Measurements from ENCODE around the gene PTTG1IP.

PTTG1IP gene

GRCh38 chr21:44869781-44870747, 3.4 kb downstream of the PTTG1IP start:
- no peaks in the 10 kb centered on the region for H3K9me3 Mint-ChIP-seq
- peaks cover 84% of the 10 kb centered on the region for H3K4me1 Mint-ChIP-seq
- DNase-seq: no peak
- no peak for ATAC-seq
- H3K27ac Mint-ChIP-seq: no peak overlapping the region
- no peaks in the 10 kb centered on the region for H3K27me3 Mint-ChIP-seq
- H3K4me3 Mint-ChIP-seq: peak overlapping the region; percentile 6 to 63

- H3K4me3 Mint-ChIP-seq: peak overlapping the region; percentile 80 to 86
- peak overlapping the region; percentile 73 to 96 for H3K27ac Mint-ChIP-seq
- no peaks in the 10 kb centered on the region for H3K27me3 Mint-ChIP-seq
- no peak for DNase-seq
- peaks cover 83% of the 10 kb centered on the region for H3K4me1 Mint-ChIP-seq
- no peak for ATAC-seq
- no peaks in the 10 kb centered on the region for H3K9me3 Mint-ChIP-seq
These were observed 4.8 kb downstream of the PTTG1IP start for GRCh38 chr21:44868707-44869106.

GRCh38 chr21:44867999-44868700, 5.3 kb downstream of the PTTG1IP start:
- peaks cover 89% of the 10 kb centered on the region for H3K4me1 Mint-ChIP-seq
- ATAC-seq: peak; percentile 81
- H3K27me3 Mint-ChIP-seq: no peaks in the 10 kb centered on the region
- peak in 1 of 2 donors; percentile 63 for DNase-seq
- no peaks in the 10 kb centered on the region for H3K9me3 Mint-ChIP-seq
- peak overlapping the region; percentile 73 to 96 for H3K27ac Mint-ChIP-seq
- H3K4me3 Mint-ChIP-seq: peak overlapping the region; percentile 80 to 86

- H3K9me3 Mint-ChIP-seq: no peaks in the 10 kb centered on the region
- H3K27me3 Mint-ChIP-seq: no peaks in the 10 kb centered on the region
- H3K4me3 Mint-ChIP-seq: peak overlapping the region; percentile 54 to 86
- DNase-seq: no peak
- no peak overlapping the region for H3K27ac Mint-ChIP-seq
- H3K4me1 Mint-ChIP-seq: peaks cover 87% of the 10 kb centered on the region
- no peak for ATAC-seq
These were observed 6.0 kb downstream of the PTTG1IP start for GRCh38 chr21:44867464-44867863.

GRCh38 chr21:44866780-44867179, 6.7 kb downstream of the PTTG1IP start:
- peaks cover 84% of the 10 kb centered on the region for H3K4me1 Mint-ChIP-seq

GRCh38 chr21:44865561-44866280, 7.8 kb downstream of the PTTG1IP start:
- Mint-ChIP-seq H3K9me3 (no peaks in the 10 kb centered on the region), H3K27me3 (no peaks in the 10 kb centered on the region), H3K27ac (peak overlapping the region; percentile 87 to 96), H3K4me1 (peaks cover 84% of the 10 kb centered on the region), H3K4me3 (peak overlapping the region; percentile 50 to 65)
- DNase-seq (no peak), ATAC-seq (peak; percentile 78)

More at GRCh38 chr21:44866780-44867179, 6.7 kb downstream of the PTTG1IP start:
- Mint-ChIP-seq H3K27me3 (no peaks in the 10 kb centered on the region), H3K27ac (peak overlapping the region in 1 of 2 donors; percentile 86), H3K4me3 (peak overlapping the region; percentile 50), H3K9me3 (no peaks in the 10 kb centered on the region)
- DNase-seq: no peak
- ATAC-seq: no peak

DNA sequence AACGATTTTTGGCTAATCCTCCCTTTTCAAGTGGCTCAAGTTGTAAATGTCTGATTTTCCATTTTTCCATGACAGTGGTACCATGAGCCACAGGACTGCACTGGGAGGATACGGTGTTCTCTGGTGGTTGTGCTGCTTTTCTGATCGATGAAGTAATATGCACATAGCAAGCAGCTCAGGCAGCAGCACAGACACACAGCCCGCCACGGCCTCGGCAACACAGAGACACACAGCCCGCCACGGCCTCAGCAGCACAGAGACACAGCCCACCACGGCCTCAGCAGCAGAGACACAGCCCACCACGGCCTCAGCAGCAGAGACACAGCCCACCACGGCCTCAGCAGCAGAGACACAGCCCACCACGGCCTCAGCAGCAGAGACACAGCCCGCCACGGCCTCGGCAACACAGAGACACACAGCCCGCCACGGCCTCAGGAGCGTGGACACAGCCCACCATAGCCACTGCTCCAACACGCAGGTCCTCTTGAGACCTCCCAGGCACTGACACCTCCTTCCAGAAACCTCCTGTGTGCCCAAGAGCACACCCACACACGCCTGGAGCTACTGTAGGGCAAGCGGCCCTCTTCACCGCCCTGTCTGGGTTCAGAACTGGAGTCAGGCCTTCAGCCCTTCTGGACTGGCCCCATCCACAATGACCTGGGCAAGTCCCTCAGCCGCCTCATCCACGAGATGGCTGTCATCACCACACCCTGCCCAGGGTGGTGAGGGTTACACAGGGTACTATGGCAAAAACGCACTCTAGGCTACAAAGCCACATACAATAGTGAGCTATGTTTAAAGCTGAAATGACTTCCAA, 10.4 kb downstream of the PTTG1IP start:
- no peaks in the 10 kb centered on the region for H3K9me3 Mint-ChIP-seq
- peak overlapping the region; percentile 27 to 44 for H3K27ac Mint-ChIP-seq
- H3K4me3 Mint-ChIP-seq: no peak overlapping the region
- no peak for DNase-seq
- H3K4me1 Mint-ChIP-seq: peaks cover 73% of the 10 kb centered on the region
- no peaks in the 10 kb centered on the region for H3K27me3 Mint-ChIP-seq
- no peak for ATAC-seq

- no peaks in the 10 kb centered on the region for H3K27me3 Mint-ChIP-seq
- H3K27ac Mint-ChIP-seq: no peak overlapping the region
- H3K4me1 Mint-ChIP-seq: peaks cover 62% of the 10 kb centered on the region
- H3K9me3 Mint-ChIP-seq: no peaks in the 10 kb centered on the region
- no peak overlapping the region for H3K4me3 Mint-ChIP-seq
- ATAC-seq (no peak), DNase-seq (no peak)
These were observed 14.7 kb downstream of the PTTG1IP start for GRCh38 chr21:44858791-44859190.

DNA sequence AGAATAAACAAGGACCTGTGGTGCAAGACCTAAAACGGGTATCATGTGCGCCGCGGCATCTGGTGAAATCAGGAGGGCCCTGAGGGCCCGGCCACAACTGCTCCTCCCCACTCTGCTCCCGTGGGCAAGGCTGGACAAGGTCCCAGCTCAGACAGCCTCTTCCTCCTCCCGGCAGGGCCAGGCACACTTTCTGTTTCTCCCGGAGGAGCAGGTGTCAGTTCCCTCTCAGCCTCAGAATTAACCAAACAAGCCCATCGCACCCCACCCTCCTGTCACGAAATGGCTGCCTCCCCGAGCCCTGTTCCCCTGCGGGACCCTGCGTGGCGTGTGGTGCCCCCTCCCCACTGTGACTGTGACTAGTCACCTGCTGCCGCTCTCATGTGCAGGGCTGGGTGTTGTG, 15.2 kb downstream of the PTTG1IP start:
- ATAC-seq: no peak
- Mint-ChIP-seq H3K9me3 (no peaks in the 10 kb centered on the region), H3K4me1 (peaks cover 62% of the 10 kb centered on the region), H3K27ac (no peak overlapping the region), H3K4me3 (no peak overlapping the region), H3K27me3 (no peaks in the 10 kb centered on the region)
- no peak for DNase-seq

DNA sequence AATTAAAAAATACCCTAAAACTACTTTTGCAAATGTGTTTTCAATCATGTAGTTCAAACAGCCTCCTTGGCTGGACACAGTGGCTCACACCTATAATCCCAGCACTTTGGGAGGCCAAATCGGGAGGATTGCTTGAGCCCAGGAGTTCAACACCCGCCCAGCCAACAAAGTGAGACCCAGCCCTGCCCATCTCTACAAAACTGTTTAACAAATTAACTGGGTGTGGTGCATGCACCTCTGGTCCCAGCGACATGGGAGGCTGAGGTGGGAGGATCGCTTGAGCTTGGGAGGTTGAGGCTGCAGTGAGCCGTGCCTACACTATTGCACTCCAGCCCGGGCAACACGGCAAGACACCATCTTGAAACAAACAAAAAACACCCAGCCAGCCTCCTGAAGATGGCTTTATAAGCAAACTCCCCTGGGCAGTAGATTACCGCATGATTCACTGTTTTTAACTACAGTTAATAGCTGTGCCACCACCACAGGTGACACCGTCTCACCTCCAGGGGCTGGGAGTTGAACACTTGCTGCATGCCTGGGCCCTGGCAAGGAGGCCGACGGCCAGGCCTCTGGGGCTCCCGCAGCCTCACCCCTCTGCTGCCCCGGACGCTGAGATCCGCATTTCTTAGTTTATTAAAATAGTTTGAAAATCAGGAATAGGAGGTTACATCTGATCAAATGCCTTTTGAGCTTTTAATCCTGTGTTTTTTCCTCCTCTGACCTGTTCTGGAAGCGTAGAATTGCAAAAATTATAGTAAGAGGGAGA, 16.2 kb downstream of the PTTG1IP start:
- H3K4me1 Mint-ChIP-seq: peaks cover 58% of the 10 kb centered on the region
- H3K9me3 Mint-ChIP-seq: no peaks in the 10 kb centered on the region
- peak overlapping the region in 1 of 2 donors; percentile 7 for H3K27ac Mint-ChIP-seq
- ATAC-seq (no peak), DNase-seq (no peak)
- H3K27me3 Mint-ChIP-seq: no peaks in the 10 kb centered on the region
- H3K4me3 Mint-ChIP-seq: no peak overlapping the region

GRCh38 chr21:44856131-44856530, 17.4 kb downstream of the PTTG1IP start:
- Mint-ChIP-seq H3K4me3 (no peak overlapping the region), H3K9me3 (no peaks in the 10 kb centered on the region), H3K4me1 (peaks cover 48% of the 10 kb centered on the region), H3K27me3 (no peaks in the 10 kb centered on the region), H3K27ac (no peak overlapping the region)
- ATAC-seq (no peak), DNase-seq (no peak)

GRCh38 chr21:44855572-44855971, 17.9 kb downstream of the PTTG1IP start:
- Mint-ChIP-seq H3K4me1 (peaks cover 42% of the 10 kb centered on the region), H3K4me3 (no peak overlapping the region), H3K27me3 (no peaks in the 10 kb centered on the region), H3K9me3 (no peaks in the 10 kb centered on the region), H3K27ac (no peak overlapping the region)
- DNase-seq: no peak
- ATAC-seq: no peak

DNA sequence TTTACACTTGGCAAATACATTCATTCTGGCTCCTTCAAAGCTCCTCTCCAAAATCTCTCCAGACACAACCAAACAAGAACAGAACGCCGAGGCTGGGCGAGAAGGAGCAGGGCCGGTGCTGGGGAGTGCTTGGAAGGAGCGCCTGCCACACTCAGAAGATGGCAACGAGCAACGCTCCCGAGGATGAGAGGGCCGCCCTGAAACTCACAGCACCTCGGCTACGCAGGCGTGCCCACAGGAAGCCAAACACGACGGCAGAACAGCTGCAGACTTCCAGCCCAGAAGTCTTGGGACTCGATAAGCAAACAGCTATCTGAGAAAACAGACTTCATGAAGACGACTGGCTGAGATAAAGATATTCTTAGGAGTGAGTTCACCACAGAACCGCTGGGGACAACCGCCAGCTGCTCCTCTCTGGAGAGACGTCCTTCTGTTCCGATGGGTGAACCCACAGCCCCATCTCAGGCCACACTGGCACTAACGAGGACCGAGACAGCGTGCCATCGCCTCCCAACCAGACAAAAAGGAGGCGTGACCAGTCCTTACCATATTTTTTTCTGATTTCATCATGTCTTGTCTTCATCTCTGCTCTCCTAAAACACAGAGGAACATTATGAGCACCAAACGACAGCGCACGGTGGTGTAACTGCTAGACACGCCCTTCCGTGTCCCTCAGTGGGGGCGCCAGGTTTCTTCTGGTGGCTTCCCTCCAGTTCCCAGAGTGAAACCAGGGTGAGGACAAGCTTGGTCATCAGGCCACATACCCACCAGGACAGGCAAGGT, 18.6 kb downstream of the PTTG1IP start:
- Mint-ChIP-seq H3K27me3 (no peaks in the 10 kb centered on the region), H3K27ac (peak overlapping the region; percentile 44 to 52), H3K4me3 (peak overlapping the region in 1 of 2 donors; percentile 42), H3K9me3 (no peaks in the 10 kb centered on the region), H3K4me1 (peaks cover 37% of the 10 kb centered on the region)
- DNase-seq: peak in 1 of 2 donors; percentile 20
- peak; percentile 63 for ATAC-seq

DNA sequence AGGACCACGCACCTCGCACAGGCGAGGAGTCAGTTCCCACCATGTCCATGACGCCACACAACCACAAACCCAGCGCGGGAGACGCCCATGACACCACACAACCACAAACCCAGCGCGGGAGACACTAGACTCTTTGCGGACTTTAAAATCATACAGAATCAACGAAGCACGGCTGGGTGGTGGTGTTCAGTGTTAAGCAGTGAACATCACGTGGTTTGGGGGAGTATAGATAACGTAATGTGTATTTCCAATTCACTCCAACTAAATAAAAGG, 19.2 kb downstream of the PTTG1IP start:
- ATAC-seq: peak; percentile 56
- H3K9me3 Mint-ChIP-seq: no peaks in the 10 kb centered on the region
- no peaks in the 10 kb centered on the region for H3K27me3 Mint-ChIP-seq
- no peak for DNase-seq
- H3K27ac Mint-ChIP-seq: peak overlapping the region in 1 of 2 donors; percentile 52
- H3K4me1 Mint-ChIP-seq: peaks cover 37% of the 10 kb centered on the region
- H3K4me3 Mint-ChIP-seq: peak overlapping the region; percentile 26 to 42
